Astrocyte of the spinal cord (primary cell): Measurements from ENCODE around the gene DAPK2.
"Not testable (repeated sequence)": the region's sequence is repeated elsewhere in the genome, so short reads cannot be mapped to it uniquely, and the experiment has no call there.

Source experiments
- DNase-seq: peaks from one replicate; pipeline ENCODE4 v3.0.0; 2011; ENCODE audit warnings: low read depth, low spot score
- H3K4me3 ChIP-seq: 2 replicates; pipeline ENCODE4 v1.5.1; 2011; ENCODE audit warnings: low read depth, mild to moderate bottlenecking, low read length, moderate library complexity
- CTCF ChIP-seq: IDR thresholded peaks from 2 replicates; pipeline ENCODE4 v1.5.1; 2012; ENCODE audit warnings: low read depth, mild to moderate bottlenecking, low read length, inconsistent platforms
- in situ Hi-C: cut with HindIII; loops from 2 replicates; pipeline ENCODE4 v1.10.0; 2017; ENCODE audit warnings: low sequenced_read_pairs

The DAPK2 gene

GRCh38 chr15:64090527-64090926 is 44.2 kb upstream of the DAPK2 start:
- no peak overlapping the region for H3K4me3 ChIP-seq
- no peak for TF ChIP-seq CTCF
- no peak for DNase-seq
- in situ Hi-C loops = no loop called here

- no peak for DNase-seq
- in situ Hi-C loops = no loop called here
- TF ChIP-seq CTCF = no peak
- no peak overlapping the region for H3K4me3 ChIP-seq
Measured at GRCh38 chr15:64089543-64090280, 43.4 kb upstream of the DAPK2 start.

GRCh38 chr15:64082757-64083156 is 36.5 kb upstream of the DAPK2 start:
- H3K4me3 ChIP-seq = no peak overlapping the region
- no peak for TF ChIP-seq CTCF
- in situ Hi-C loops = no loop called here
- DNase-seq = no peak

GRCh38 chr15:64073496-64073895 is 27.2 kb upstream of the DAPK2 start:
- in situ Hi-C loops, DNase-seq, H3K4me3 ChIP-seq: not testable (repeated sequence)

GRCh38 chr15:64072812-64073211 is 26.5 kb upstream of the DAPK2 start:
- in situ Hi-C loops = no loop called here
- no peak for DNase-seq
- H3K4me3 ChIP-seq = no peak overlapping the region
- TF ChIP-seq CTCF = no peak

- in situ Hi-C loops = no loop called here
Measured at GRCh38 chr15:64071931-64072765, 25.9 kb upstream of the DAPK2 start.

More at GRCh38 chr15:64071931-64072765, 25.9 kb upstream of the DAPK2 start:
- no peak for TF ChIP-seq CTCF
- no peak for DNase-seq
- no peak overlapping the region for H3K4me3 ChIP-seq
